ENCODE results near the gene ASTN2.

ASTN2 gene

DNA sequence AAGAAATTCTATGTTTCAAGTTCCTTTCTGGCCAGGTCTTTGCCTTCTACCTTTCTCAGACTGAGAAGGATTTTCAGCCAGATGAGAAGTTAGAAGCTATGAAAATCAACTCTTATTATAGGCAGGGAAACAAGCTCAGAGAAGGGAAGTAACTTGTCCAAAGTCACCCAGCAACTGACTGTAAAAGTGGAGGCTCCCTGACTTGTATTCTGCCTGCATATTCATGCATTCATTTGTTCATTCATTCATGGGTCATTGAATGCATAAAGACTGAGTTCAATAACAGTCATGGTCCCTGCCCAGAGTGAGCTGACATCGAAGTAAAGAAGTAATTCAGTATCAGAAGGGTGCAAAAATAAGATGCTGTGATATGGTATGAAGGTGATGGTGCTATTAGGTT lies 1021.7 kb downstream of the ASTN2 start:
- H2BK120ac ChIP-seq (ENCODE audit: low read depth, low read length) = no peak overlapping the region
- no peak for DNase-seq (ENCODE audit: low spot score)
- H2AFZ ChIP-seq (ENCODE audit: low read length) = no peak overlapping the region
- no peaks in the 10 kb centered on the region for H3K4me1 ChIP-seq (ENCODE audit: control insufficient read depth in 2 of 2, insufficient read depth in 1 of 2, low read depth in 1 of 2, low read length in 2 of 2)
- no peak overlapping the region for H2AK5ac ChIP-seq (ENCODE audit: low read depth, low read length)
- no peak overlapping the region for H3K23ac ChIP-seq (ENCODE audit: low read depth, low read length, poor library complexity)
- H3K18ac ChIP-seq (ENCODE audit: low read length) = no peak overlapping the region
- H2BK15ac ChIP-seq (ENCODE audit: low read length) = no peak overlapping the region
- no peak overlapping the region for H3K4me2 ChIP-seq (ENCODE audit: insufficient read depth, low read length, poor library complexity, severe bottlenecking)
- no peak overlapping the region for H3K4me3 ChIP-seq (ENCODE audit: low read length in 2 of 2)
- H2BK12ac ChIP-seq (ENCODE audit: low read length) = no peak overlapping the region
- peaks cover 0 to 86% of the 10 kb centered on the region in 2 donors for H3K36me3 ChIP-seq (replicated peaks in 1 of 2; ENCODE audit: control insufficient read depth in 2 of 2, insufficient read depth in 2 of 2, low read length in 2 of 2)
- no peaks in the 10 kb centered on the region for H3K27me3 ChIP-seq (ENCODE audit: control insufficient read depth in 3 of 3, insufficient read depth in 3 of 3, low read depth in 1 of 3, low read length in 3 of 3)
- no peak overlapping the region for H4K91ac ChIP-seq (ENCODE audit: low read depth, low read length, poor library complexity)
- H3K14ac ChIP-seq (ENCODE audit: low read length) = no peak overlapping the region
- no CpG with 5 or more reads among the region's 1 CpG for WGBS, 2 donors (ENCODE audit: extremely low coverage in 2 of 2, insufficient read length in 2 of 2, insufficient replicate concordance in 1 of 2)
- no peaks in the 10 kb centered on the region for H3K9me3 ChIP-seq (replicated peaks in 1 of 2; ENCODE audit: control insufficient read depth in 2 of 2, insufficient read depth in 1 of 2, low read depth in 1 of 2, low read length in 2 of 2)
- no peak overlapping the region for H3K9ac ChIP-seq (ENCODE audit: low read depth, low read length, poor library complexity)
- H3K79me1 ChIP-seq (ENCODE audit: low read depth, low read length) = no peaks in the 10 kb centered on the region
- no peak overlapping the region for H3K27ac ChIP-seq (replicated peaks; ENCODE audit: low read length)
- H2BK5ac ChIP-seq (ENCODE audit: low read length) = no peak overlapping the region
- no peak overlapping the region for H4K8ac ChIP-seq (ENCODE audit: low read depth, low read length)
- no peak overlapping the region for H3K4ac ChIP-seq (ENCODE audit: low read length)

DNA sequence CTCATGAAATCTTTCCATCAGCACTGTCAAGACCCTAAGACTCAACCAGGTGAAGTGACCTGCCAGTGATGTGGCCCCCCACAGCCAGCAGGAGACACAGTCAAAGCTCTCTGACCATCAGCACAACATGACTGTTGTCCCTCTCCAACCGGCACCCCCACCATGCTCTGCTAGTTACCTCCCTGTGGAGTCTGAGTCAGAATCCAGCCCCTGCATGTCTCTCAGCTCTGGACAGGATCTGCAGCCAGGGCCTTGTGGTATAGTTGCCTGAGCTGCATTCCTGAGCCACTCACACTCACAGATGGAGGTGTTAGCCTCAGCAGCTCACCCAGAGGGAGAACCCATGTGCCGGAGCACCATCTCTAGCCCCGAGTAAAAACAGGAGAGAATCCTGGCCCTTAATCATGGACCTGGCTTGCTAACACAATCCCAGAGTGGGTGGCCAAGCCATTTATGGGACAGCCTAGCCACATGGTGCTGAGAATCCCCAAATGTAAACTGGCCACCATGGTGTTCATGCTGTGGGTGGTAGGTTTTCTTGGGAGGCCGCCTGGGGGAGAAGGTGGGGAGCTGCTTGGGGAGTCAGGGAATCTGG lies 1023.5 kb downstream of the ASTN2 start:
- H3K9me3 ChIP-seq (replicated peaks in 1 of 2; ENCODE audit: control insufficient read depth in 2 of 2, insufficient read depth in 1 of 2, low read depth in 1 of 2, low read length in 2 of 2) = no peaks in the 10 kb centered on the region
- H2AFZ ChIP-seq (ENCODE audit: low read length) = no peak overlapping the region
- no peak overlapping the region for H3K9ac ChIP-seq (ENCODE audit: low read depth, low read length, poor library complexity)
- H2BK15ac ChIP-seq (ENCODE audit: low read length) = no peak overlapping the region
- H3K27ac ChIP-seq (replicated peaks; ENCODE audit: low read length) = no peak overlapping the region
- H3K14ac ChIP-seq (ENCODE audit: low read length) = no peak overlapping the region
- H3K23ac ChIP-seq (ENCODE audit: low read depth, low read length, poor library complexity) = no peak overlapping the region
- no peak overlapping the region for H2BK5ac ChIP-seq (ENCODE audit: low read length)
- H2AK5ac ChIP-seq (ENCODE audit: low read depth, low read length) = no peak overlapping the region
- no peak overlapping the region for H4K8ac ChIP-seq (ENCODE audit: low read depth, low read length)
- no peak overlapping the region for H3K4me2 ChIP-seq (ENCODE audit: insufficient read depth, low read length, poor library complexity, severe bottlenecking)
- H3K4ac ChIP-seq (ENCODE audit: low read length) = no peak overlapping the region
- no peaks in the 10 kb centered on the region for H3K4me1 ChIP-seq (ENCODE audit: control insufficient read depth in 2 of 2, insufficient read depth in 1 of 2, low read depth in 1 of 2, low read length in 2 of 2)
- no peak overlapping the region for H2BK12ac ChIP-seq (ENCODE audit: low read length)
- H3K27me3 ChIP-seq (ENCODE audit: control insufficient read depth in 3 of 3, insufficient read depth in 3 of 3, low read depth in 1 of 3, low read length in 3 of 3) = no peaks in the 10 kb centered on the region
- H3K36me3 ChIP-seq (replicated peaks in 1 of 2; ENCODE audit: control insufficient read depth in 2 of 2, insufficient read depth in 2 of 2, low read length in 2 of 2) = peaks cover 0 to 86% of the 10 kb centered on the region in 2 donors
- H4K91ac ChIP-seq (ENCODE audit: low read depth, low read length, poor library complexity) = no peak overlapping the region
- H3K4me3 ChIP-seq (ENCODE audit: low read length in 2 of 2) = no peak overlapping the region
- DNase-seq (ENCODE audit: low spot score) = no peak
- no peaks in the 10 kb centered on the region for H3K79me1 ChIP-seq (ENCODE audit: low read depth, low read length)
- no CpG with 5 or more reads among the region's 4 CpGs for WGBS, 2 donors (ENCODE audit: extremely low coverage in 2 of 2, insufficient read length in 2 of 2, insufficient replicate concordance in 1 of 2)
- H3K18ac ChIP-seq (ENCODE audit: low read length) = no peak overlapping the region
- H2BK120ac ChIP-seq (ENCODE audit: low read depth, low read length) = no peak overlapping the region

DNA sequence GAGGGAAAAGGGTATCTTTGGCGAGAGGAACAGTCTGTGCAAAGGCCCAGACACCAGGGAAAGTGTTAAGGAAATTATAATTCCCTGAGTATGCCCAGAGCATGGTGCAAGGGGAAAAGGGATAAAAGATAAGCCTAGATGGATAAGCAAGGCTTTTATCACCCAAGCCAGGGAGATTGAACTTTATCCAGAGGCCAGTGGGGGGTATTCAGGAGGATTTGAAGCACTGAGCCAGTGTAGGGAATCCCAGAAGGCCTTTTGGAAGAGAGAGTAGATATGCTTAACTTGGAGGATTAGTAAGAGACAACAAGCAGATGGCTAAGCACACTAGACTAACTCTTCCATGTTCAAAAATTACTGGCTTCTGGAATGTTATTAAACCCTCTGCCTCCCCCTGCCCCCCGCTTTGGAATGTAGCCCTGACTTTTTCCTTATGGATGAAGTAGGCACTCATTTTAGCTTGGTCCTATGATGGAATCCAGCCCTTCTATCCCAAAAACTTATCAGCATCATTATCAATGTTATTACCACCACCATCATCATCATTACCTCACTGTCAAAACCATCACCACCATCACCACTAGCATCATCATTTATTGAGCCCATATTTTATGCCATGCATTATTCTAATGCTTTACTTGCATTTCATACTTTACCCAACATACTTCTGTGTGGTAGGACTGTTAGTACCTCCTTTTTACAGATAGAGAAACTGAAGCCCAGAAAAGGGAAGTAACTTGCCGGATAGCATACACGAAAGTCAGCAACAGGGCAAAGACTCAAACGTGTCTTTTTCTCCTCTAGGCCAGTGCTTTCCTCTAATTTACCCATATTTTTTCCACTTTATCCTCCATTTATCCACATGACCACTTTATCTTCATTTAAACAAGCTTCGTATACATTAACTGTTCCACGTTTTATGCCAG lies 1024.3 kb downstream of the ASTN2 start:
- WGBS, 2 donors (ENCODE audit: extremely low coverage in 2 of 2, insufficient read length in 2 of 2, insufficient replicate concordance in 1 of 2) = 100% methylated on average over 1 of the region's 7 CpGs

DNA sequence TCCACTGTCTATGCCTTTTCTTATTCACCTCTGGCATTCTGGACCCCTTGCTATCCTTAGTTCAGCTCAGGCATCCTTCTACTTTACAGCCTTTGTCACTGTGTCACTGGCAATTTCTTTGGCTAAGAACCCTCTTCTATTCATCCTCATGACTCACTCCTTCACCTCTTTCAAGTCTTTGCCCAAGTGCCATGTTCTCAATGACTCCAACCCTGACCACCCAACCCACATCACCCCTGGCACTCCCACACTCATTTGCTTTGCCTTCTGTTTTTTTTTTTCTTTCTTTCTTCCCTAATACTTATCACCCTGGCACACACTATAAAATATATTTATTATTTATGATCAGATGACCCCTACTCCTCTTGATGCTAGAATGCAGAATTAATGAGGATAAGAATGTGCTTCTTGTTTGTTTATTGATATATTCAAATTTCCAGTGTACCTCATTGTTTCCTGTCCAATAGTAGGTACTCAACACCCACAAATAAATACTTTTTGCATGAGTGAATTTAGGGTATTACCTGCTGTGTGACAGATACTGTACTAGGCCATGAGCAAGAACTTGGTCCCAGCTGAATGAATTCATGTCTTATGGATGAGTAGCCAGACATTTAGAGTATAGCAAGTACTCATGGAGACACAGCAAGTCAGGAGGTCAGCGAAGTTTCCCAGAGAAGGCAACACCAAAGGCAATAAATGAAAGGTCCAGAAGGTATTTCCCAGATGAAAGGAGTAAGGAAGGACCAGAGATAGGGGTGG lies 1025.1 kb downstream of the ASTN2 start:
- Histone ChIP-seq H2AFZ (ENCODE audit: low read length) (no peak overlapping the region), H3K4me3 (ENCODE audit: low read length in 2 of 2) (no peak overlapping the region), H2BK5ac (ENCODE audit: low read length) (no peak overlapping the region), H2AK5ac (ENCODE audit: low read depth, low read length) (no peak overlapping the region), H2BK12ac (ENCODE audit: low read length) (no peak overlapping the region), H3K9me3 (replicated peaks in 1 of 2; ENCODE audit: control insufficient read depth in 2 of 2, insufficient read depth in 1 of 2, low read depth in 1 of 2, low read length in 2 of 2) (no peaks in the 10 kb centered on the region), H3K23ac (ENCODE audit: low read depth, low read length, poor library complexity) (no peak overlapping the region), H3K27me3 (ENCODE audit: control insufficient read depth in 3 of 3, insufficient read depth in 3 of 3, low read depth in 1 of 3, low read length in 3 of 3) (no peaks in the 10 kb centered on the region), H3K27ac (replicated peaks; ENCODE audit: low read length) (no peak overlapping the region), H3K18ac (ENCODE audit: low read length) (no peak overlapping the region), H4K8ac (ENCODE audit: low read depth, low read length) (no peak overlapping the region), H3K79me1 (ENCODE audit: low read depth, low read length) (no peaks in the 10 kb centered on the region), H3K9ac (ENCODE audit: low read depth, low read length, poor library complexity) (no peak overlapping the region), H3K14ac (ENCODE audit: low read length) (no peak overlapping the region), H3K36me3 (replicated peaks in 1 of 2; ENCODE audit: control insufficient read depth in 2 of 2, insufficient read depth in 2 of 2, low read length in 2 of 2) (peaks cover 0 to 85% of the 10 kb centered on the region in 2 donors), H3K4me2 (ENCODE audit: insufficient read depth, low read length, poor library complexity, severe bottlenecking) (no peak overlapping the region), H3K4ac (ENCODE audit: low read length) (no peak overlapping the region), H2BK15ac (ENCODE audit: low read length) (no peak overlapping the region), H3K4me1 (ENCODE audit: control insufficient read depth in 2 of 2, insufficient read depth in 1 of 2, low read depth in 1 of 2, low read length in 2 of 2) (no peaks in the 10 kb centered on the region), H2BK120ac (ENCODE audit: low read depth, low read length) (no peak overlapping the region), H4K91ac (ENCODE audit: low read depth, low read length, poor library complexity) (no peak overlapping the region)
- no CpG with 5 or more reads among the region's 1 CpG for WGBS, 2 donors (ENCODE audit: extremely low coverage in 2 of 2, insufficient read length in 2 of 2, insufficient replicate concordance in 1 of 2)
- no peak for DNase-seq (ENCODE audit: low spot score)

More for the DNA sequence above, 1024.3 kb downstream of the ASTN2 start:
- Histone ChIP-seq H3K9me3 (replicated peaks in 1 of 2; ENCODE audit: control insufficient read depth in 2 of 2, insufficient read depth in 1 of 2, low read depth in 1 of 2, low read length in 2 of 2) (no peaks in the 10 kb centered on the region), H2AFZ (ENCODE audit: low read length) (no peak overlapping the region), H3K18ac (ENCODE audit: low read length) (no peak overlapping the region), H2BK15ac (ENCODE audit: low read length) (no peak overlapping the region), H3K23ac (ENCODE audit: low read depth, low read length, poor library complexity) (no peak overlapping the region), H3K36me3 (replicated peaks in 1 of 2; ENCODE audit: control insufficient read depth in 2 of 2, insufficient read depth in 2 of 2, low read length in 2 of 2) (peaks cover 0 to 85% of the 10 kb centered on the region in 2 donors), H3K79me1 (ENCODE audit: low read depth, low read length) (no peaks in the 10 kb centered on the region), H2BK12ac (ENCODE audit: low read length) (no peak overlapping the region), H3K9ac (ENCODE audit: low read depth, low read length, poor library complexity) (no peak overlapping the region), H3K4ac (ENCODE audit: low read length) (no peak overlapping the region), H4K8ac (ENCODE audit: low read depth, low read length) (no peak overlapping the region), H3K4me3 (ENCODE audit: low read length in 2 of 2) (no peak overlapping the region), H3K27me3 (ENCODE audit: control insufficient read depth in 3 of 3, insufficient read depth in 3 of 3, low read depth in 1 of 3, low read length in 3 of 3) (no peaks in the 10 kb centered on the region), H3K27ac (replicated peaks; ENCODE audit: low read length) (no peak overlapping the region), H3K14ac (ENCODE audit: low read length) (no peak overlapping the region), H3K4me1 (ENCODE audit: control insufficient read depth in 2 of 2, insufficient read depth in 1 of 2, low read depth in 1 of 2, low read length in 2 of 2) (no peaks in the 10 kb centered on the region), H4K91ac (ENCODE audit: low read depth, low read length, poor library complexity) (no peak overlapping the region), H2AK5ac (ENCODE audit: low read depth, low read length) (no peak overlapping the region), H2BK5ac (ENCODE audit: low read length) (no peak overlapping the region), H2BK120ac (ENCODE audit: low read depth, low read length) (no peak overlapping the region), H3K4me2 (ENCODE audit: insufficient read depth, low read length, poor library complexity, severe bottlenecking) (no peak overlapping the region)
- no peak for DNase-seq (ENCODE audit: low spot score)
